NCI-H146 (cell line): ENCODE results near the gene SLC9A8.

ENCODE experiments used
- DNase-seq: peaks from one replicate; lab custom pipeline; 2025; lab: John Stamatoyannopoulos, UW

SLC9A8 gene

DNA sequence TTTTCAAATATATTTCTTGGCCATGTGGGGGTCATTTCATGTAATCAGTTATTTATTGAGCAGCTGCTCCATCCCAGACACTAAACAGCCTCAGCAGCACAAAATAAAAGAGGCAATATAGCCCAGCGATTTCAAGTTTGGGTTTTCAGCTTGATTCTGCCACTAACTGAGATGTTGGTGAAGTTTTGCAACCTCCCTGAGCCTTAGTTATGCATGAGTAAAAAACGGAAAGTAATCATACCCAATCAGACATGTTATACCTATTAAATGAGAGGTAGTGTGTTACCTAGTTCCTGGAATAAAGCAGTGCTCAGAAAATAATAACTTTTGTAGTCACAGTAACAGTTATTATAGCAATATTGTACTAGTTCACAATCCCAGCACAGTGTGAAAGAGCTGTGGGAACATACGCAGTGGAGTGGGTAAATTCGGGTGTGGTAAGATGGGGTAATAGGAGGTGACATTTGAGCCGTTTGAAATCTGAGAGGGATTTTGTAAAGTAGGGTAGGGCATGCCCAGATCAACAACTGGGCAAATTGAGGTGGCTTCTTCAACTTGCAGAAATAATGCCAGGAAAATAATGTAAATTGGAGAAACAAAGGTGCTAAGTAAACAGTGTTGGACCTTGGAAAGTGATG, 1.5 kb downstream of the SLC9A8 start:
- DNase-seq = no peak

DNA sequence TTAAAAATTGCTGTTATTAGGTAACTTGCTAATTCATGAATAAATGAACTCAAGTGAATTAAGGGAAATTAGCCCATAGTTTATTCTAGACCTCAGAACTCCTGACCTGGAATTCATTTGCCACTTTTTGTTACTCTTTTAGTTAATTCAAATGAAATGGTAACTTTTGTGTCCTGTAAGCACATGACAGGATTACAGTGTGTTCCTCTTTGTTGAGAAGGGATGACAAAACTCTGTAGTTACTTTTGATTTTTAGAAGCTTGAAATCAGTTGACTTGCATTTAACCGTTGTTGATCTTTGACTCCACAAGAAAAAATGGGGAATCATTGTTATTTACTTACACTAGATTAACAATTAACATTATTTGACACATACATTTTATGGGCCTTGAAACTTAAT, 6.2 kb downstream of the SLC9A8 start:
- no peak for DNase-seq

DNA sequence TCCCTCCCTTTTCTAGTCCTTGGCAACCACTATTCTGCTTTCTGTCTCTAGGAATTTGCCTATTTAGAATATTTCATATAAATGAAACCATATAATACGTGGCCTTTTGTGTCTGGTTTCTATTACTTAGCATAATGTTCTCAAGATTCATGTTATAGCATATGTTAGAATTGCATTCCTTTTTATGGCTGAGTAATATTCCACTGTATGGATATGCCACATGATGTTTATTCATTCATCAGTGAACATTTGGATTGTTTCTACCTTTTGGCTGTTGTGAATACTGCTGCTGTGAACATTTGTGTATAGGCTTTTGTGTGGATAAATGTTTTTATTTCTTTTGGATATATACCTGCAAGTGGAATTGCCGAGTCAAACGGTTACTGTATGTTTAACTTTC, 7.1 kb downstream of the SLC9A8 start:
- DNase-seq = no peak

DNA sequence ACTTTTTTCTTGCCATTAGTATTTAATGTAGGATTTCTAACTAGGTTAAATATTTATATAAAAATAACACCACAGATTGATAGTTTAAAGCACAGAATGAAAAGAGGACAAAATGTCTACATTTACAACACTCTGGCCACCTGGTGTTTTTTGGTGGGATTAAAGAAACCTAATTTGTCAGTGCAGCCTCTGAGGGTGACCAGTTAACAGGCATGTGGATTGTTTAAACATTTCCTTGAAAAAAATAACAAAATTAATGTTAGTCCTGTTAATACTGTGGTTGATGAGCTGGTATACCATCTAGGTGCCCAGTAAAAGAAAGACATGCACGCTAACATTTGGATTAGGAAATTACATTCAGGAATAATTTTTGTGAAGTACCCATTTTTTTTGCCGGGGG, 8.8 kb downstream of the SLC9A8 start:
- no peak for DNase-seq

DNA sequence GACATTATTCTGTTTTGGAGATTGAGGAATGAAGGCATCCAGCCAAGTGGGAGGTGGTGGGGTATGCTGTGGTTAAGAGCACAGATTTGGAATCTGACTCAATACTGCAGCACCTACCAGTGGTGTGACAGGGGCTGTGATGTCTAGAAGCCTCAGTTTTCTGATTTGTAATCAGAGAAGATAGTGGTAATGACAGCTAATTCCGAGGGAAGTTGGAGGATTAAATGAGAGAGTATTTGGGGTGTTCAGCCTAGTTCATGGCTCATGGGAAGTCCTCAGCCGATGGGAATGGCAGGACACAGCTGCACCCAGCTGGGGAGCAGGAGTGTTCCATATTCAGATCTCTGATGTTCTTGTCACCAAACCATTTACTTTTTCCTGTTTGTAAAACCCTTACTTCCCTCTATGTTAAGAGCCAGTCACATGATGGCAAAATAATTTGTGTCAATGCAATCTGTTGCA, 9.3 kb downstream of the SLC9A8 start:
- DNase-seq = no peak

DNA sequence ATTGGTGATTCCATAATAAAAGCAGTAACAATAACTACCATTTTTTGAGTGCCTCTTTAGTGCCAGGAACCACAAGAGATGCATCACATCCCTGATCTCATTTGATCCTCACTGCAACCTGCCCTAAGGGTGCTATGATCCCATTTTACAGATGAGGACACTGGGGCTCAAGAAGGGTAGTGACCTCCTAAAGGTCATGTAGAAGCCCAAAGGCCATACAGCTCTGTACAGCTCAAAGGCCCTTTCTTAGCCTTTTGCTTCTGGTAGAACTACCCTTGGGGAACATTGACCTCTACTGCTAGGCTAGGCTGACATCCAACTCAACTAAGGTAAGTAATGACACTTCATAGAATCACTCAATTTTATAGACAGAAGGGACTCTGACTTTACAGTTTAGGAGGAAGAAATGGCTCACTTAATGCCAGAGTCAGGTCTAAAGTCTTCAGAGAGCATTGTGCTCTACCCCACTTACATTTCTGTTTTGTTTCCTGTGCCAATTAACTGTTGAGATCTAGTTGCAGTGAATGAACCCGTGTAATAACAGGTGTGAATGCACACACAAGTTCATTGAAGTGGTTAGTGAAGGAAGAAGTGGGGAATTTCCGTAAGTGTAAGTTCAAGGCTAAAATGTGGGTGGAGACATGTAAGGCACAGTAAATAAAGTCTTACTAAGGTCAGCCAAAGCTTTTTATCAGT, 10.7 kb downstream of the SLC9A8 start:
- DNase-seq = no peak

DNA sequence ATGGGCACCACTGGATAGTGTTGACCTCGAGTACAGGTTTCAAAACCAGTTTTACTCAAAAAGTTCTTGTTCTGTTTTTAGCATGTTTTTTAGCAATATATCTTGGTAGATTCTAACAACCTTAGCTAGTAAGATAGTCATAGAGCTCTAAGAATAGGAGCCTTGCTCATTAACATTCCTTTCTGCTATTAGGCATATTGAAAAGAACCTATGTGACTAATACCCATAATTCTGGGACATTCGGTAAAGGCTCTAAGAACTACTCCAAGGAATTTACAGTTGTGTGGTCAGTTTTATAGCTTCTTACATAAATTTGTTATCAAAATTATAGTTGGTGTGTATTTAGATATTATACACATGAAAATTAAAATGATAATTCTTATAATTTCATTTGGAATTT, 11.6 kb downstream of the SLC9A8 start:
- DNase-seq = no peak

DNA sequence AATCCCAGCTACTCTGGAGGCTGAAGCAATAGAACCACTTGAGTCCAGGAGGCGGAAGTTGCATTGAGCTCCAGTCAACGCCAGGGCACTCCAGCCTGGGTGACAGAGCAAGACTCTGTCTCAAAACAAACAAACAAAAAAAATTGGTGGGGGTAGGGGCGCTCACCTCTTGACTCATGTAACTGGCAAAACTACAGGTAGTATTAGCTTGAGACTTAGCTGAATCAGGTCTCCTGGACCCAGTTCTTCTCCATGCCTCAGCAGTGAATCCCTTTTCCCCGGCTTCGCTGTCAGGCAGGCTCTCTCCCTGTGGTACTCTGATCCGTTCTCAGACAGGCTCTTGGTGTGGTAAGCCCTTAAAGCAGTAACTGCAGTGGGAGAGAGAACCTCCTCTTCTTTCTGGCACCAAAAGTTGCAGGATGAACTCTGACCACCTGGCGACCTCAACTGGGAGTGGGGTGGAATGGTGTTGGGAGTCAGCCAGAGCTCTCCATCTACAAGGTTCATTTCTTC, 12.9 kb downstream of the SLC9A8 start:
- DNase-seq = no peak

DNA sequence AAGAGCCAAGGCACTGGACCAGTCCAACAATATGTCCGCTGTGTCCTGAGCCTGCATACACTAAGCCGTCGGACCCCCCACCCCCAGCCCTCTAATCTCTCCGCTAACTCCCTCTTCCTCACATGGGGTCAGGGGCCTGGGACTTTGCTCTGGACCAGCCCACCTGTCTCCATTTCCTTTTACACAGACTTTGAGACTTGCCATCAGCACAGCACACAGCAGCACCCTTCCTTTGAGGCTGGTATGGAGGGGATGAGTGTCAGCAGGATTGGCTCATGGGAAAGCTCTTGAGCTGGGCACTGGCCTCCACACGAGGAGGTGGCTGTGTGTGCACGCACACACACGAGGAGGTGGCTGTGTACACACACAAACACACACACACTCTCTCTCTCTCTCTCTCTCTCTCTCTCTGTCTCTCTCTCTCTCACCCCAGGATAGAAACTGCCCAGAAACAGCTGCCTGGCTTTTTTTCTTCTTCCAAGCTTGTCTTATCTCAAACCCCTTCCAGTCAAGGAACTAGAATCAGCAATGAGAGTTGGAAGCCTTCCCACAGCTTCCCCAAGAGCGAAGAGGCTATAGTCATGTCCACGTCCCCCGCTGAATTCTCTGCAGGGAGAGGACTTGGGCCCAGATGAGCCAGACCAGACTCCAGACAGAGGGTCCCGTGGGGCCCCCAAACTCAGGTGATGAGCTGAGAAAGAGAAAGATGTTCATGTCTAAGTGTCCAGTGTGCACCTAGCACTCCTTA, 18.6 kb downstream of the SLC9A8 start:
- DNase-seq = no peak

DNA sequence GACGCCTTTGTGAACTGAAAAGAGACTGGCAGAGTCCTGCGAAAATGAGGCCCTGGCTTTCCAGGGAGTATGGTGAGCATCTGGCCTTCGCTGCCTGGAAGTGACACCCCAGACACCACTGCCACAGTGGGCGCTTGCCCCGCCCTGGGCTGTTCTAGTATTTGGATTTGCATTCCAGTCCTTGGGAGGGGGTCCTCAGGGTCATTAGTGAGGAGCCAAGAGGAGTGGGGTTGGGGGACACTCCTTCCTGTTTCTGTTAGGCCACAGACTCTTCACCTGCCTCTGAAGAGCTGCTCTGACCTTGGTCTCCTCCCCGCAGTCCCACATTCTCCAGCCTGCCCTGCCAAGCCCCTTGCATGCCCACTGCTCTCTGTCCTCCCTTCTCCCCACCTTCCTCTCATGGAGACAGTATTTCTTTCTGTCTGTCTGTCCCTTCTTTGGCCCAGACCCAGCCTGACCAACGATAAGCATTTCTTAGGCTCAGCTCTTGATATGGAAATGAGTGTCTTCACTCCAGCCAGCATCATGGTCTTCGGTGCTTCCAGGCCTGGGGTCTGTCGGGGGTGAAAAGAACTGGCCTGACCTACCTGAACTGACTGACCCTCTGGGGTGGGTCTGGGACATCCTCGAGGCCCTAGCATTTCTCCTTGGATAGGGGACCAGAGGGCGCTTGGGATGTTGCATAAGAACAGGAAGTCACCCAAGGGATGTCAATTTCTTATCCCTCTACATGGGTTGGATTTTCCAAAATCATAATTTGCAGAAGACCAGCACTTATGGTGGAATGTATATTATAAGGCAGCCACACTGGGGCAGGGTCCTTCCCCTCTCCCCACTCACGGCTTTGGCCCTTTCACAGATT, 19.4 kb downstream of the SLC9A8 start:
- no peak for DNase-seq

DNA sequence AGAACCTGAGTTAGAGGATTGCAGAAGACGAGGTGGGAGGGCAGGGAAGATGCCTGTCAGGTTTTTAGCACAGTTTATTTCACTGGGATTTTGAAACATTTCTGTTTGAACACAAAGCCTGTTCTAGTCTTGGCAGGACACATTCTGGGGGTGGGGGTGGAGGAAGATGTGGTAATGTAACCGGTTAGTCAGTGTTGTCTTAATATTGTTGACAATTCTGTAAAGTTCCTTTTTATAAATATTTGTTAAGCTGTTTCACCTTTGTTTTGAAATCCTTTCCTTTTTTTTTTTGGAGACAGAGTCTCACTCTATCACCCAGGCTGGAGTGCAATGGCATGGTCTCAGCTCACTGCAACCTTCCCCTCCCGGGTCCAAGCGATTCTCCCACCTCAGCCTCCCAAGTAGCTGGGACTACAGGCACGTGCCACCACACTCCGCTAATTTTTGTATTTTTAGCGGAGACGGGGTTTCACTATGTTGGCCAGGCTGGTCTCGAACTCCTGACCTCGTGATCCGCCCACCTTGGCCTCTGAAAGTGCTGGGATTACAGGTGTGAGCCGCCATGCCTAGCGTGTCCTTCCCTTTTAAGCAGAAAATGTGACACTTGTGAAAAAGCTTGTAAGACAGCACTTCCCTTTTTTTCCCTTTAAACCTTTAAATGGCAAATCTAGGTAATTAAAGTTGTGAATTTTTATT, 20.2 kb downstream of the SLC9A8 start:
- DNase-seq = no peak

DNA sequence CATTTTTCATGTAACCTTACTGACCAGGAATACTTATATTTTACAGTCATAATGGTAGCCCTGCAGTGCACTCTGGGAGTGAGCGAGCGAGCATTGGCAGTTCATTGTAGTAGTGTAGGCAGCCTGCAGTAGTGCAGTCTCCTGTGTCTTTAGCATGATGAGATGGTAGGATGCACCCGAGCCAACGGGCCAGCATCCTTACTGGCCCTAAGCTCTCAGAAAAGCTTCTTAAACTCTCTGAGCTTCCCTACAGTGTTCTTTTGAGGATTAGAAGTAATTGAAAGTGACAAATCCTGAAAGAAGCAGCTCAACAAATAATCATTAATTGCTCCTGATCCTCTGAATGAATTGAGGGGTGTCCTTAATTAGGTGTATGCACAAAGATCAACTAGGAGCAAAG, 20.9 kb downstream of the SLC9A8 start:
- no peak for DNase-seq

DNA sequence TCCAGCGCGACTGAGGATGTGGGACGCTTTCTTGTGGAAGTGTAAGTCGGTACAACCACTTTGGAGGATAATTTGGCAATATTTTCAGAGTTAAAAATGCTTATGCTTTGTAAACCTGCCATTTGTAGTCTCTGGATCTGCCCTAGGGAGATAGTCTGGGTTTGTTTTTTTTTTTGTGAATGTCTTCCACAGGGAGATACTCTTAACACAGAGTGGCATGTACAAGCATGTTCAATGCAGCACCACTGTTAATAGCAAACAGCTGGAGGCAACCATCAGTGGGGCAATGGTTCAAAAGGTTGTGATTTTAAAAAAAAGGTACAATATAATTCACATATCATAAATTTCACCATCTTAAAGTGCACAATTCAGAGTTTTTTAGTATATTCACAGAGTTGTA, 22.4 kb downstream of the SLC9A8 start:
- DNase-seq = no peak

DNA sequence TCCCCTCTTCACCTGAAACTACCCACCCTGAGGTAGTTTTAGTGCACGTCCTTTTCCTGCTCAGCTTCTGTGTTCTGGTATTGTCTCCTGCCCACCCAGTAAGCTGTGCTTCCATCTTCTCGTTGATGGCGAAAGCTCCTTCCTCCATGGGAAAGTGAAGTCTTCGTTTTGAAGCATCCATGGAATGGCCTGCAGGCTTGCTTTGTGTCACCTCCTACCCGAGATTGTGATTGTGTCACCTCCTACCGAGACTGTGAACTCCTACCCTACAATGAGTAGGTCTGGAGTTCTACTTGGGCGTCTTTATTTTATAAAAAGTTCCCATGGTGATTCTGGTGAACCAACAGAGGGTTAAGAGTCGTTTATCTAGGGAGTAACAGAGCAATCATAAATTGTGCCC, 25.9 kb downstream of the SLC9A8 start:
- DNase-seq = no peak

DNA sequence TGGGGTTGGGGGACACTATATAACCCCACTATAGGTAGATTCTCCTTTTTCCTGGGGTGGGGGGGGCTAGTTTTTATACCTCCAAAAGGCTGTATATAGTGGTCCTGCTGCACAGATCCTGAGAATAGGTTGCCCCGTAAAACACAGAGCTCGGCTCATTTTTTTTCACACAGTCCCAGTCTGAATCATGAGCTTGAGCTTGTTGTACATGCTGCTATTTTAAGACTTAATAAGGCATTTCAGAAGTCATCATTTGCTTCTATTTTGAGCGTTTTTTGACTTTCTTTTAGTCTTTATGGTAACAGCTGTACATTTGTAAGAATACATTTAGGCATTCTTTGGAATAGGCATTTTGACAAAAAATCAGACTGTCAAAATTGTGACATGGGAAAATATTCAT, 30.5 kb downstream of the SLC9A8 start:
- DNase-seq = no peak

DNA sequence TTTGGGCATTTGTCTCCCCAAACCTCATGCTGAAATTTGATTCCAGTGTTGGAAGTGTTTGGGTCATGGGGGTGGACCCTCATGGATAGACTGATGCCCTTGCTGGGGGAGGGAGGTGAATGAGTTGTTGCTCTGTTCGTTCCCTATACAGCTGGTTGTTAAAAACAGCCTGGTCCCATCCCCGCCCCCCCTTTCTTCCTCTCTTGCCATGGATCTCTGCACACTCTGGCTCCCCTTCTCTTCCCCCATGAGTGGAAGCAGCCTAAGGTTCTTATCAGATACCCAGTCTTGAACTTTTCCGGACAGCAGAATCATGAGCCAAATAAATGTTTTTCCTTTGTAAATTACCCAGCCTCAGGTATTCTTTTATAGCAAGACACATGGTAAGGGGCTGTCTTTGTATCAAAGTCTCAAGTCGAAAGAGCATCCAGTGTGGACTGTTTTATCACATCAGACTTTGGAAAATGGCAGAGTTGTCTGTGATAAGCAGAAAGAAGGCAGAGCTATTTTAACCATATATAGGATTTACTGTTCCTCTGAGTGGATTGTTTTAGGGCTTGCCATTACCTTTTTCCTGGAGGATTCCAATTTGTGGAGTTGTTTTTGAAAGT, 31.2 kb downstream of the SLC9A8 start:
- no peak for DNase-seq

DNA sequence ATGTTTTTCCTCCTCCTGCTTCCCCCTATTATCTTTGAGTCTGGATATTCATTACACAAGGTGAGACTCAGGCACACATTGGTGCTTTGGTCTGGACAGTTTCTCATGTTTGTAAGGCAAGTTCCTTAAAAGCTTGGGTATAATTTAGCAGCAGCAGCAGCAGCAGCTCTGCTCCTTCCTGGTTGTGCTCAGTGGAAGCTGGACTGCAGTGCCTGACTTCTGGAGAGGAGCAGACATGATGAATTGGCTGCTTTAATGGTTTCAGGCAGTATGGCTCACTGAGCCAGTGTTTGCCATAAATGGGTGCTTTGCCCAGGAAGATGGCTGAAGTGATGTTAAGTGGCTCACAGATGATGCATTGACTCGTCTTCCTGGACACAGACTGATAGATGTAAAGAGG, 32.4 kb downstream of the SLC9A8 start:
- no peak for DNase-seq

DNA sequence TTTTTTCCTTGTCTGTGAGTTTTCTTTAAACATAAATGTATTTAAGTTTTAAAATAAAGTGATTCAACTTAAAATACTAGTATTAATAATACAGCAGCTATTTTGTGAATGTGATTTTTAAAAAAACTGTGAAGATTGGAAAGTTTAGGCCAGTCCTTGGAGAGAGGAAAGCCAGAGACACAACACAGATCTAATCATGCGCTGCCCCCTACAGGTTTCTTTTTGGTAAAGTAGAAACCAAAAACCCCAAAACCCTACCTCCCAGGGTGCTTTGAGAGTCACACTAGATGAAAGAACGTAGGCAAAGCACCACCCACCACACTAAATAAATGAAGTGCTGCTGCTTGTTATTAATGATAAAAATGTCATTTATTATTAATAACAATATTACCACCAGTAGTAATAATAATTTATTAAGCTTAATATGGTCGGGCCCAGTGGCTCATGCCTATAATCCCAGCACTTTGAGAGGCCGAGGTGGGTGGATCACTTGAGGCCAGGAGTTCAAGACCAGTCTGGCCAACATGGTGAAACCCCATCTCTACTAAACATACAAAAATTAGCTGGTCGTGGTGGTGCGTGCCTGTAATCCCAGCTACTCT, 33.7 kb downstream of the SLC9A8 start:
- peak; percentile 63 for DNase-seq

DNA sequence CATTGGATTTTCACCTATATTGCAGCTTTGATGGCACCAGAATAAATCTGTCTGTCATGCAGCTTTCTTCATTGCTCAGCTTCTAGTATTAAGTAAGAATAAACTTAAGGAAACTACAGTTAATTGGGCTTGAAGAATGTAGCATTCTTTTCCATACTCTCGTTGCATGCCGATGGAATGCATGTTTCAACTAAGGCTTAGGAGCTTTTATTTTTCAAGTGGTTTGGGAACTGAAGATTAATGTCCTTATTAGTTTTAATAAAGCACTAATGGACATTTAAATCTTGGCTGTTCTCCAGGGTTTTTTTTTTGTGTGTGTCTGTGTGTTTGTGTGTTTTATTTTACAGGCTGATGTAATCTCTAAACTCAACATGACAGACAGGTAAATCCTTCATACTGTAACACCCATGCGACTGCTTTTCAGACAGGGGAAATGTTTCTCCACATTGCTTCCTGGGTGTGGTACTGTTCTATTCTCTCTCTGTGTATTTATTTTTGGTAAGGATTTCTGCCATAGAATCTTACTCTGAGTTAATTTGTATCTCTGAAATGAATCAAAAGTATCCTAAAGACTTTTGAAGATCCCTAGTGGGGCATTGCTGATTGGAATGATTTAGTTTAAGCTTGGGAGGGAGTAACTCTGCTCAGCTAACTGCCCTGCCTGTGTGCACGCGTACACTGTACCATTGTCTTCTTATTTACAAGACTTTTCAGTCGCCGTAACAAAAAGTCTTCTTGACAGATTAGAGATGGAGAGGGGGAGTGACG, 38.0 kb downstream of the SLC9A8 start:
- DNase-seq = no peak

DNA sequence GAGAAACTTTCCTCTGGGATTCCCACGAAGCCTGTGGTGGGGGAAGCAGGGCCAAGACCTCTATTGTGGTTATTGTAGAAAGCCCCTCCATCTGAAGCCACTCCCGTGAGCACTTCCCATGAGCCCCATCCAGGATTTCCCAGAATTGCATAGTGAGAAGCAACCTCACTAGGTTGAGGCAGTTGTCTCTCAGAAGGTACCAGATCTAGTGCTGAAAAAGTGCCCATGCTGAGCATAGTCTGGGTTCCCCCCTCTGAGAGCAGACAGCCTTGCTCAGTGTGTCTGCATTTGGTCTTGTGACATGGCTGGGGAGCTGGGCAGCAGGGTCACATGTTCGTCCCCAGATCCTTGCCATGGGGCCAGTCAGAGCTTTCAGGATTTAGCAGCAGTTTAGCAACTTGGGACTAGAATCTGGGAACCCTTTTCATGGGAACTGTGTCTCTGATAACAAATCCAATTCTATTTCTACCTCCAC, 38.6 kb downstream of the SLC9A8 start:
- DNase-seq = no peak
